Keratinocyte (primary cell): ENCODE measurements around the gene TALDO1. TPM values are rescaled to one million over a fixed set of nuclear protein-coding genes. Genes with fewer than 3 reads are reported as not detected.

Experiments used
- DNase-seq: peaks from one replicate; pipeline ENCODE4 v3.0.0-alpha.2; 2011; ENCODE audit warnings: low read depth, missing footprints, low spot score
- FAIRE-seq: peaks from 2 replicates; lab custom pipeline; 2011; peaks lifted over from hg19 to GRCh38; lab: Jason Lieb, UNC
- H2AFZ ChIP-seq: 2 replicates; pipeline ENCODE4 v1.6.0; 2012; ENCODE audit warnings: low read length, control low read depth, inconsistent platforms; ENCODE audit not compliant: control insufficient read depth
- H3K27ac ChIP-seq: 2 replicates; pipeline ENCODE4 v1.5.1; 2011; ENCODE audit warnings: low read length; ENCODE audit not compliant: control insufficient read depth, insufficient read depth
- H3K27me3 ChIP-seq: 3 replicates; pipeline ENCODE4 v1.6.0; 2011; ENCODE audit warnings: low read length; ENCODE audit not compliant: control insufficient read depth, insufficient read depth; ENCODE audit errors: extremely low read depth
- H3K36me3 ChIP-seq, 2 experiments: 2 replicates in 1 of 2; 3 replicates in 1 of 2; pipeline ENCODE4 v1.5.1; 2011; ENCODE audit warnings: low read length in 2 of 2, mild to moderate bottlenecking in 1 of 2; ENCODE audit not compliant: control insufficient read depth in 2 of 2, insufficient read depth in 2 of 2; ENCODE audit errors: extremely low read depth in 1 of 2
- H3K4me1 ChIP-seq: 3 replicates; pipeline ENCODE4 v1.5.1; 2011; ENCODE audit warnings: low read length; ENCODE audit not compliant: control insufficient read depth, insufficient read depth; ENCODE audit errors: extremely low read depth
- H3K4me2 ChIP-seq: 3 replicates; pipeline ENCODE4 v1.6.0; 2011; ENCODE audit warnings: low read depth, low read length; ENCODE audit not compliant: control insufficient read depth, insufficient read depth; ENCODE audit errors: extremely low read depth
- H3K4me3 ChIP-seq, 3 experiments: fragments of 200-600 bp in 1 of 3; sonication (generic) in 1 of 3; 2 replicates in 2 of 3; 3 replicates in 1 of 3; pipeline ENCODE4 v1.5.1; 2011 to 2016; ENCODE audit warnings: low read length in 3 of 3, mild to moderate bottlenecking in 3 of 3, control low read depth in 2 of 3, inconsistent platforms in 1 of 3, low read depth in 1 of 3, mixed read lengths in 1 of 3, mixed run types in 1 of 3, moderate library complexity in 1 of 3; ENCODE audit not compliant: control insufficient read depth in 2 of 3, insufficient read depth in 2 of 3; ENCODE audit errors: extremely low read depth in 1 of 3
- H3K79me2 ChIP-seq: 2 replicates; pipeline ENCODE4 v1.6.0; 2012; ENCODE audit warnings: low read length; ENCODE audit not compliant: control insufficient read depth, insufficient read depth
- H3K9ac ChIP-seq: 3 replicates; pipeline ENCODE4 v1.6.0; 2011; ENCODE audit warnings: low read length; ENCODE audit not compliant: control insufficient read depth, insufficient read depth; ENCODE audit errors: extremely low read depth
- H3K9me1 ChIP-seq: 3 replicates; pipeline ENCODE4 v1.6.0; 2011; ENCODE audit warnings: low read length; ENCODE audit not compliant: control insufficient read depth, insufficient read depth; ENCODE audit errors: extremely low read depth
- H3K9me3 ChIP-seq: 2 replicates; pipeline ENCODE4 v1.5.1; 2012; ENCODE audit warnings: low read depth, low read length; ENCODE audit not compliant: control insufficient read depth
- H4K20me1 ChIP-seq: 3 replicates; pipeline ENCODE4 v1.6.0; 2011; ENCODE audit warnings: low read length; ENCODE audit not compliant: control insufficient read depth, insufficient read depth; ENCODE audit errors: extremely low read depth
- EZH2 ChIP-seq: IDR thresholded peaks from one replicate; pipeline ENCODE4 v1.6.1; 2012; ENCODE audit warnings: inconsistent platforms, mild to moderate bottlenecking, low read length, moderate library complexity
- dilution Hi-C: fragments of 300-500 bp; cut with MboI; formaldehyde crosslinking; loops from one replicate; pipeline ENCODE4 v1.7.0; 2020; ENCODE audit warnings: low sequenced_read_pairs; ENCODE audit not compliant: extremely low pct_ligation_motif_present
- polyA plus RNA-seq, 5 experiments: library from polyadenylated mRNA; depleted of rRNA in 3 of 5; stranded (reverse) in 3 of 5; stranded (forward) in 1 of 5; unstranded in 1 of 5; fragments of >200 nt; gene quantifications; 1 replicate in 1 of 5; 2 replicates in 3 of 5; 3 replicates in 1 of 5; pipeline versions ENCODE4 v1.2.1 to v1.2.3, GENCODE V29; 2011 to 2012; ENCODE audit warnings: missing spikeins in 2 of 5, low read depth in 1 of 5, low replicate concordance in 1 of 5
- TF ChIP-seq, protein P1 (sequence below), 3 experiments: IDR thresholded peaks in 1 of 3; conservative IDR thresholded peaks in 1 of 3; optimal IDR thresholded peaks in 1 of 3; 2 replicates in 2 of 3; 3 replicates in 1 of 3; pipeline versions ENCODE3 to v1.5.1; 2011; ENCODE audit warnings: low read length in 3 of 3, mild to moderate bottlenecking in 3 of 3, moderate library complexity in 2 of 3, control low read depth in 1 of 3, inconsistent platforms in 1 of 3; ENCODE audit not compliant: insufficient read depth in 2 of 3; ENCODE audit errors: extremely low read depth in 1 of 3

TALDO1 gene
- polyA plus RNA-seq, 1 donor (not counting 4 experiments of a cell fraction or from before 2014, with no cell fraction given): 162 TPM

DNA sequence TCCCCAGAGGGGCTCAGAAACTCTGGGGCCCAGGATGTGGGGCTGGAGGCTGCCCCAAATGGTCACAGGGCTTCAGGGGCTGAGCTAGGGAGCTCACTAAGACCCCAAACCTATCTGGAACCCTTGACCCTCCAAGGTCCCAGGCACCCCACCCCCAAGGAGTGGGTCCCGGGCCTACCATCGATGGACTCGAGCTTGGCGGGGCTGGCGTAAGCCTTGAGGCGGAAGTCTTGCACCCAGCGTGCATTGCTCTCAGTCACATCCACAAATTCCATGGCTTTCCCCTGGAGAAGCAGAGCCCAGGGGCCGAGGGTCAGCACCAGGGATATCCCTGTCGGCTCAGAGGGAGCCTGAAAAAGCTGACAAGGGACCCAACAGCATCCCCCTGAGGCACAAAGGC is 26.6 kb downstream of the TALDO1 start:
- H4K20me1 ChIP-seq: peaks cover 15% of the 10 kb centered on the region
- dilution Hi-C loops: no loop called here
- no peaks in the 10 kb centered on the region for H3K9me3 ChIP-seq
- H3K9me1 ChIP-seq: peaks cover 12% of the 10 kb centered on the region
- no peak overlapping the region for H3K9ac ChIP-seq
- FAIRE-seq (no peak), DNase-seq (no peak)
- peaks cover 78% of the 10 kb centered on the region for H3K79me2 ChIP-seq
- no peak overlapping the region for H3K4me2 ChIP-seq
- H3K4me3 ChIP-seq: no peak overlapping the region
- H3K27ac ChIP-seq: no peak overlapping the region
- TF ChIP-seq, protein P1, sequence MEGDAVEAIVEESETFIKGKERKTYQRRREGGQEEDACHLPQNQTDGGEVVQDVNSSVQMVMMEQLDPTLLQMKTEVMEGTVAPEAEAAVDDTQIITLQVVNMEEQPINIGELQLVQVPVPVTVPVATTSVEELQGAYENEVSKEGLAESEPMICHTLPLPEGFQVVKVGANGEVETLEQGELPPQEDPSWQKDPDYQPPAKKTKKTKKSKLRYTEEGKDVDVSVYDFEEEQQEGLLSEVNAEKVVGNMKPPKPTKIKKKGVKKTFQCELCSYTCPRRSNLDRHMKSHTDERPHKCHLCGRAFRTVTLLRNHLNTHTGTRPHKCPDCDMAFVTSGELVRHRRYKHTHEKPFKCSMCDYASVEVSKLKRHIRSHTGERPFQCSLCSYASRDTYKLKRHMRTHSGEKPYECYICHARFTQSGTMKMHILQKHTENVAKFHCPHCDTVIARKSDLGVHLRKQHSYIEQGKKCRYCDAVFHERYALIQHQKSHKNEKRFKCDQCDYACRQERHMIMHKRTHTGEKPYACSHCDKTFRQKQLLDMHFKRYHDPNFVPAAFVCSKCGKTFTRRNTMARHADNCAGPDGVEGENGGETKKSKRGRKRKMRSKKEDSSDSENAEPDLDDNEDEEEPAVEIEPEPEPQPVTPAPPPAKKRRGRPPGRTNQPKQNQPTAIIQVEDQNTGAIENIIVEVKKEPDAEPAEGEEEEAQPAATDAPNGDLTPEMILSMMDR (optimal IDR thresholded peaks at IDR 0.05 in 1 of 3, IDR thresholded peaks at IDR 0.05 in 1 of 3, conservative IDR thresholded peaks at IDR 0.05 in 1 of 3; ENCODE audit: extremely low read depth in 1 of 3, insufficient read depth in 2 of 3, low read length in 3 of 3): no peak
- TF ChIP-seq EZH2: no peak
- no peak overlapping the region for H2AFZ ChIP-seq
- peaks cover 18% of the 10 kb centered on the region for H3K4me1 ChIP-seq
- H3K36me3 ChIP-seq: peaks cover 39 to 40% of the 10 kb centered on the region in 2 experiments
- no peaks in the 10 kb centered on the region for H3K27me3 ChIP-seq

- peak overlapping the region; percentile 57 to 91 (median 79) for H3K4me3 ChIP-seq
- H3K9me1 ChIP-seq: peaks cover 12% of the 10 kb centered on the region
- H3K4me1 ChIP-seq: peaks cover 19% of the 10 kb centered on the region
- peak overlapping the region; percentile 26 for H3K27ac ChIP-seq
- H3K9me3 ChIP-seq: no peaks in the 10 kb centered on the region
- H4K20me1 ChIP-seq: peaks cover 15% of the 10 kb centered on the region
- FAIRE-seq (peak; percentile 73), DNase-seq (no peak)
- peak overlapping the region; percentile 62 for H3K9ac ChIP-seq
- H2AFZ ChIP-seq: no peak overlapping the region
- peaks cover 37 to 40% of the 10 kb centered on the region in 2 experiments for H3K36me3 ChIP-seq
- H3K27me3 ChIP-seq: no peaks in the 10 kb centered on the region
- peak overlapping the region; percentile 91 for H3K4me2 ChIP-seq
- dilution Hi-C loops: no loop called here
- peaks cover 83% of the 10 kb centered on the region for H3K79me2 ChIP-seq
- no peak for TF ChIP-seq EZH2
- TF ChIP-seq, protein P1 (optimal IDR thresholded peaks at IDR 0.05 in 1 of 3, IDR thresholded peaks at IDR 0.05 in 1 of 3, conservative IDR thresholded peaks at IDR 0.05 in 1 of 3; ENCODE audit: extremely low read depth in 1 of 3, insufficient read depth in 2 of 3, low read length in 3 of 3): no peak
Observed at GRCh38 chr11:774873-775592, 27.8 kb downstream of the TALDO1 start.
